H9 (cell line): ENCODE data around the gene SIL1. TPM values are rescaled to one million over a fixed set of nuclear protein-coding genes. Genes with fewer than 3 reads are reported as not detected.

ENCODE experiments used
- DNase-seq: peaks from one replicate; pipeline ENCODE4 v3.0.0-alpha.2; 2017
- H2AFZ ChIP-seq: one replicate; pipeline ENCODE4 v1.6.1; 2013; ENCODE audit warnings: mild to moderate bottlenecking, low read length, control low read depth, moderate library complexity
- H2AK5ac ChIP-seq: 2 replicates; pipeline ENCODE4 v1.6.1; 2013; ENCODE audit warnings: low read length, control low read depth, mixed read lengths; ENCODE audit not compliant: insufficient read length
- H2BK120ac ChIP-seq: one replicate; pipeline ENCODE4 v1.6.1; 2013; ENCODE audit warnings: low read depth, mild to moderate bottlenecking, low read length, control low read depth, inconsistent platforms; ENCODE audit not compliant: poor library complexity, severe bottlenecking
- H2BK12ac ChIP-seq: 2 replicates; pipeline ENCODE4 v1.6.1; 2013; ENCODE audit warnings: low read length, control low read depth, mixed read lengths, low read depth; ENCODE audit not compliant: insufficient read length
- H2BK15ac ChIP-seq: 2 replicates; pipeline ENCODE4 v1.6.1; 2013; ENCODE audit warnings: low read depth, low read length, control low read depth
- H2BK20ac ChIP-seq: one replicate; pipeline ENCODE4 v1.6.1; 2013; ENCODE audit warnings: low read depth, mild to moderate bottlenecking, low read length, control low read depth, inconsistent platforms; ENCODE audit not compliant: poor library complexity, severe bottlenecking
- H2BK5ac ChIP-seq: 2 replicates; pipeline ENCODE4 v1.6.1; 2013; ENCODE audit warnings: low read length, control low read depth, mixed read lengths; ENCODE audit not compliant: insufficient read length
- H3K14ac ChIP-seq: 2 replicates; pipeline ENCODE4 v1.6.1; 2013; ENCODE audit warnings: low read length, control low read depth; ENCODE audit not compliant: insufficient read depth
- H3K18ac ChIP-seq: 2 replicates; pipeline ENCODE4 v1.6.1; 2013; ENCODE audit warnings: low read depth, mild to moderate bottlenecking, mixed read lengths, low read length, control low read depth; ENCODE audit not compliant: insufficient read length
- H3K23ac ChIP-seq: 2 replicates; pipeline ENCODE4 v1.6.1; 2013; ENCODE audit warnings: low read length, control low read depth, mixed read lengths, low read depth; ENCODE audit not compliant: insufficient read length
- H3K23me2 ChIP-seq: 2 replicates; pipeline ENCODE4 v1.6.1; 2013; ENCODE audit warnings: low read depth, mild to moderate bottlenecking, mixed read lengths, low read length, control low read depth; ENCODE audit not compliant: insufficient read length, poor library complexity, severe bottlenecking
- H3K27ac ChIP-seq: 2 replicates; pipeline ENCODE4 v1.5.1; 2013; ENCODE audit warnings: low read length, control low read depth, mixed read lengths, low read depth; ENCODE audit not compliant: insufficient read length
- H3K27me3 ChIP-seq: 2 replicates; pipeline ENCODE4 v1.6.1; 2013; ENCODE audit warnings: low read length, control low read depth, inconsistent platforms; ENCODE audit not compliant: insufficient read depth
- H3K4ac ChIP-seq: 2 replicates; pipeline ENCODE4 v1.6.1; 2013; ENCODE audit warnings: low read depth, mild to moderate bottlenecking, control low read depth, inconsistent platforms, low read length, moderate library complexity
- H3K4me1 ChIP-seq: 2 replicates; pipeline ENCODE4 v1.6.1; 2013; ENCODE audit warnings: low read length, control low read depth, inconsistent platforms; ENCODE audit not compliant: insufficient read depth
- H3K4me2 ChIP-seq: 2 replicates; pipeline ENCODE4 v1.6.1; 2013; ENCODE audit warnings: low read length, control low read depth, mixed read lengths; ENCODE audit not compliant: insufficient read length, insufficient read depth
- H3K56ac ChIP-seq: 2 replicates; pipeline ENCODE4 v1.6.1; 2013; ENCODE audit warnings: low read depth, mild to moderate bottlenecking, mixed read lengths, low read length, control low read depth; ENCODE audit not compliant: insufficient read length
- H3K79me1 ChIP-seq: 2 replicates; pipeline ENCODE4 v1.6.1; 2013; ENCODE audit warnings: low read depth, mild to moderate bottlenecking, moderate library complexity, low read length, control low read depth, inconsistent platforms; ENCODE audit not compliant: insufficient read depth, poor library complexity, severe bottlenecking
- H3K79me2 ChIP-seq: 2 replicates; pipeline ENCODE4 v1.6.1; 2013; ENCODE audit warnings: low read length, control low read depth, inconsistent platforms; ENCODE audit not compliant: insufficient read depth
- H3K9ac ChIP-seq: 2 replicates; pipeline ENCODE4 v1.6.1; 2013; ENCODE audit warnings: low read length, control low read depth, mixed read lengths; ENCODE audit not compliant: insufficient read length; ENCODE audit errors: extremely low read depth
- H3K9me3 ChIP-seq: one replicate; pipeline ENCODE4 v1.6.1; 2013; ENCODE audit warnings: low read depth, low read length, inconsistent platforms; ENCODE audit not compliant: control insufficient read depth
- H3T11ph ChIP-seq: one replicate; pipeline ENCODE4 v1.6.1; 2013; ENCODE audit warnings: mild to moderate bottlenecking, low read length, control low read depth, inconsistent platforms
- H4K20me1 ChIP-seq: one replicate; pipeline ENCODE4 v1.6.1; 2013; ENCODE audit not compliant: control insufficient read depth, insufficient read length, insufficient read depth
- H4K5ac ChIP-seq: 2 replicates; pipeline ENCODE4 v1.6.1; 2013; ENCODE audit warnings: low read depth, mild to moderate bottlenecking, mixed read lengths, low read length, control low read depth; ENCODE audit not compliant: insufficient read length
- H4K8ac ChIP-seq: replicated peaks from 2 replicates; pipeline ENCODE4 v1.6.1; 2013; ENCODE audit warnings: low read length, control low read depth, mixed read lengths, low read depth; ENCODE audit not compliant: insufficient read length
- H4K91ac ChIP-seq: 2 replicates; pipeline ENCODE4 v1.6.1; 2013; ENCODE audit warnings: low read depth, mild to moderate bottlenecking, moderate library complexity, mixed read lengths, low read length, control low read depth; ENCODE audit not compliant: insufficient read length
- H3K27ac Mint-ChIP-seq, 3 experiments: 2 replicates in 2 of 3; 3 replicates in 1 of 3; pipeline ENCODE4 v1.8.0; 2020 to 2021; ENCODE audit warnings: mixed read lengths in 3 of 3, mild to moderate bottlenecking in 1 of 3, moderate library complexity in 1 of 3
- H3K27me3 Mint-ChIP-seq: 2 replicates; pipeline ENCODE4 v1.8.0; 2021; ENCODE audit warnings: low read depth, mild to moderate bottlenecking, moderate library complexity, mixed read lengths
- H3K36me3 Mint-ChIP-seq, 3 experiments: 2 replicates in 2 of 3; 3 replicates in 1 of 3; pipeline ENCODE4 v1.8.0; 2020 to 2021; ENCODE audit warnings: low read depth in 3 of 3, mixed read lengths in 3 of 3; ENCODE audit not compliant: insufficient read depth in 1 of 3
- H3K4me1 Mint-ChIP-seq, 2 experiments: 2 replicates each; pipeline ENCODE4 v1.8.0; 2020; ENCODE audit warnings: mixed read lengths in 2 of 2
- H3K4me3 Mint-ChIP-seq, 2 experiments: 2 replicates in 1 of 2; 3 replicates in 1 of 2; pipeline ENCODE4 v1.8.0; 2020 to 2021; ENCODE audit warnings: mild to moderate bottlenecking in 2 of 2, mixed read lengths in 2 of 2, moderate library complexity in 1 of 2
- H3K9me3 Mint-ChIP-seq, 2 experiments: 2 replicates in 1 of 2; 3 replicates in 1 of 2; pipeline ENCODE4 v1.8.0; 2020; ENCODE audit warnings: mild to moderate bottlenecking in 2 of 2, mixed read lengths in 2 of 2, moderate library complexity in 1 of 2
- WGBS: extraction: QIAGEN DNeasy Blood & Tissue Kit; methylation state at CpG from one replicate; pipeline ENCODE4 v1.1.7; 2013; ENCODE audit warnings: missing lambda C conversion rate, low lambda C conversion rate, mixed read lengths; ENCODE audit not compliant: insufficient read length; ENCODE audit errors: extremely low coverage; 5-methylcytosine and 5-hydroxymethylcytosine counted together
- total RNA-seq: library from RNA; stranded (reverse); gene quantifications from 2 replicates; pipeline ENCODE4 v1.2.1, GENCODE V29; 2021
- TF ChIP-seq, protein P1 (sequence below): fragments of 200-600 bp; sonication (generic); conservative IDR thresholded peaks from 3 replicates; pipeline ENCODE4 v1.8.0; 2021; ENCODE audit warnings: antibody characterized with exemption, mild to moderate bottlenecking

The SIL1 gene
- total RNA-seq, 1 experiment from 2014 or later = 10.6 TPM

- no peak overlapping the region for H2BK12ac ChIP-seq
- no peak overlapping the region for H3T11ph ChIP-seq
- H3K9me3 Mint-ChIP-seq = no peaks in the 10 kb centered on the region
- no peak overlapping the region for H3K4me3 Mint-ChIP-seq
- no peaks in the 10 kb centered on the region for H4K20me1 ChIP-seq
- H3K36me3 Mint-ChIP-seq = no peaks in the 10 kb centered on the region
- peaks cover 3% of the 10 kb centered on the region for H3K27me3 Mint-ChIP-seq
- no peak overlapping the region for H3K23ac ChIP-seq
- no peak overlapping the region for H2BK120ac ChIP-seq
- TF ChIP-seq, protein P1, sequence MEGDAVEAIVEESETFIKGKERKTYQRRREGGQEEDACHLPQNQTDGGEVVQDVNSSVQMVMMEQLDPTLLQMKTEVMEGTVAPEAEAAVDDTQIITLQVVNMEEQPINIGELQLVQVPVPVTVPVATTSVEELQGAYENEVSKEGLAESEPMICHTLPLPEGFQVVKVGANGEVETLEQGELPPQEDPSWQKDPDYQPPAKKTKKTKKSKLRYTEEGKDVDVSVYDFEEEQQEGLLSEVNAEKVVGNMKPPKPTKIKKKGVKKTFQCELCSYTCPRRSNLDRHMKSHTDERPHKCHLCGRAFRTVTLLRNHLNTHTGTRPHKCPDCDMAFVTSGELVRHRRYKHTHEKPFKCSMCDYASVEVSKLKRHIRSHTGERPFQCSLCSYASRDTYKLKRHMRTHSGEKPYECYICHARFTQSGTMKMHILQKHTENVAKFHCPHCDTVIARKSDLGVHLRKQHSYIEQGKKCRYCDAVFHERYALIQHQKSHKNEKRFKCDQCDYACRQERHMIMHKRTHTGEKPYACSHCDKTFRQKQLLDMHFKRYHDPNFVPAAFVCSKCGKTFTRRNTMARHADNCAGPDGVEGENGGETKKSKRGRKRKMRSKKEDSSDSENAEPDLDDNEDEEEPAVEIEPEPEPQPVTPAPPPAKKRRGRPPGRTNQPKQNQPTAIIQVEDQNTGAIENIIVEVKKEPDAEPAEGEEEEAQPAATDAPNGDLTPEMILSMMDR = no peak
- no peak overlapping the region for H4K91ac ChIP-seq
- no peaks in the 10 kb centered on the region for H3K27me3 ChIP-seq
- no peak overlapping the region for H2AFZ ChIP-seq
- no peak overlapping the region for H4K8ac ChIP-seq
- no peaks in the 10 kb centered on the region for H3K79me2 ChIP-seq
- H3K4me1 ChIP-seq = peaks cover 8% of the 10 kb centered on the region; the same call in 1 of the 2 replicates
- peaks cover 26% of the 10 kb centered on the region in 2 experiments for H3K4me1 Mint-ChIP-seq
- H3K4ac ChIP-seq = no peak overlapping the region
- H3K14ac ChIP-seq = no peak overlapping the region
- H3K27ac ChIP-seq = no peak overlapping the region
- H3K79me1 ChIP-seq = no peaks in the 10 kb centered on the region
- H4K5ac ChIP-seq = no peak overlapping the region
- no peak overlapping the region for H3K9ac ChIP-seq
- H3K9me3 ChIP-seq = no peaks in the 10 kb centered on the region
- no CpG with 5 or more reads among the region's 4 CpGs for WGBS
- no peak overlapping the region for H2BK20ac ChIP-seq
- no peak overlapping the region for H2BK5ac ChIP-seq
- no peak overlapping the region for H3K27ac Mint-ChIP-seq
- no peak for DNase-seq
- H3K4me2 ChIP-seq = no peak overlapping the region
- H2AK5ac ChIP-seq = no peak overlapping the region
- no peak overlapping the region for H3K56ac ChIP-seq
- no peak overlapping the region for H2BK15ac ChIP-seq
- no peaks in the 10 kb centered on the region for H3K23me2 ChIP-seq
- no peak overlapping the region for H3K18ac ChIP-seq
Observed at GRCh38 chr5:139210585-139210984, 12.4 kb upstream of the SIL1 start.
